Measurements from ENCODE around the gene RFTN2.

The RFTN2 gene
- long read RNA-seq: 0 reads

GRCh38 chr2:197675246-197675645 is at the start of gene RFTN2:
RFTN2 (minus strand) TSS chr2:197675587; CDS start chr2:197675458, 129 bp downstream.
- Histone ChIP-seq H3K27me3 (ENCODE audit: insufficient read depth, poor library complexity, severe bottlenecking) (no peaks in the 10 kb centered on the region), H3K4me3 (replicated peaks; ENCODE audit: insufficient read depth, low read length) (no peak within 1 kb of the TSS), H3K27ac (replicated peaks) (no peak within 1 kb of the TSS)
- DNase-seq (ENCODE audit: low read depth in 1 of 2, low spot score in 1 of 2): no peak
- TF ChIP-seq REST (IDR thresholded peaks at IDR 0.05; ENCODE audit: insufficient replicate concordance, low read depth) (no peak), GABPA (IDR thresholded peaks at IDR 0.05; ENCODE audit: low read depth) (no peak), POLR2AphosphoS5 (IDR thresholded peaks at IDR 0.05; ENCODE audit: low read depth) (no peak), SPI1 (IDR thresholded peaks at IDR 0.05; ENCODE audit: borderline replicate concordance, low read depth) (no peak), CTCF (IDR thresholded peaks at IDR 0.05; ENCODE audit: insufficient read depth, low read length) (no peak)

GRCh38 chr2:197717863-197718262 is 42.5 kb upstream of the RFTN2 start:
- Histone ChIP-seq H3K4me3 (replicated peaks; ENCODE audit: insufficient read depth, low read length) (no peak overlapping the region), H3K27ac (replicated peaks) (no peak overlapping the region), H3K27me3 (ENCODE audit: insufficient read depth, poor library complexity, severe bottlenecking) (no peaks in the 10 kb centered on the region)
- no peak for TF ChIP-seq GABPA (IDR thresholded peaks at IDR 0.05; ENCODE audit: low read depth)
- no peak for TF ChIP-seq SPI1 (IDR thresholded peaks at IDR 0.05; ENCODE audit: borderline replicate concordance, low read depth)
- TF ChIP-seq POLR2AphosphoS5 (IDR thresholded peaks at IDR 0.05; ENCODE audit: low read depth): no peak
- TF ChIP-seq REST (IDR thresholded peaks at IDR 0.05; ENCODE audit: insufficient replicate concordance, low read depth): no peak
- TF ChIP-seq CTCF (IDR thresholded peaks at IDR 0.05; ENCODE audit: insufficient read depth, low read length): no peak
- no peak for DNase-seq (ENCODE audit: low read depth in 1 of 2, low spot score in 1 of 2)

- no peak overlapping the region for H3K27ac ChIP-seq (replicated peaks)
- TF ChIP-seq POLR2AphosphoS5 (IDR thresholded peaks at IDR 0.05; ENCODE audit: low read depth): no peak
- TF ChIP-seq GABPA (IDR thresholded peaks at IDR 0.05; ENCODE audit: low read depth): no peak
- TF ChIP-seq CTCF (IDR thresholded peaks at IDR 0.05; ENCODE audit: insufficient read depth, low read length): no peak
- no peak for TF ChIP-seq REST (IDR thresholded peaks at IDR 0.05; ENCODE audit: insufficient replicate concordance, low read depth)
- no peak for TF ChIP-seq SPI1 (IDR thresholded peaks at IDR 0.05; ENCODE audit: borderline replicate concordance, low read depth)
- DNase-seq (ENCODE audit: low read depth in 1 of 2, low spot score in 1 of 2): no peak
- no peak overlapping the region for H3K4me3 ChIP-seq (replicated peaks; ENCODE audit: insufficient read depth, low read length)
- no peaks in the 10 kb centered on the region for H3K27me3 ChIP-seq (ENCODE audit: insufficient read depth, poor library complexity, severe bottlenecking)
These were observed 37.9 kb upstream of the RFTN2 start for GRCh38 chr2:197713271-197713670.
